Activated effector memory CD4-positive, alpha-beta T cell treated with Interleukin-2 at 50 U/mL for 16 hours (primary cell): ENCODE data around the gene RXRA.

Experiments used
- DNase-seq: peaks from one replicate; pipeline ENCODE4 v3.0.0-alpha.2; 2020

Gene RXRA

GRCh38 chr9:134340475-134341160 is 14.4 kb downstream of the RXRA start:
- DNase-seq, result no peak

GRCh38 chr9:134341306-134341705 is 15.1 kb downstream of the RXRA start:
- no peak for DNase-seq

GRCh38 chr9:134341929-134342745 is 15.9 kb downstream of the RXRA start:
- no peak for DNase-seq

GRCh38 chr9:134342746-134343115 is 16.5 kb downstream of the RXRA start:
- DNase-seq, result no peak

- DNase-seq, result no peak
These were observed 17.4 kb downstream of the RXRA start for GRCh38 chr9:134343637-134344036.

- peak; percentile 10 for DNase-seq
These were observed 18.0 kb downstream of the RXRA start for GRCh38 chr9:134344068-134344799.

- no peak for DNase-seq
These were observed 18.6 kb downstream of the RXRA start for GRCh38 chr9:134344800-134345310.

GRCh38 chr9:134345737-134346136 is 19.5 kb downstream of the RXRA start:
- DNase-seq, result no peak

GRCh38 chr9:134346151-134346550 is 19.9 kb downstream of the RXRA start:
- no peak for DNase-seq

- no peak for DNase-seq
These were observed 20.8 kb downstream of the RXRA start for GRCh38 chr9:134346840-134347583.

GRCh38 chr9:134347996-134348395 is 21.7 kb downstream of the RXRA start:
- DNase-seq, result no peak

- no peak for DNase-seq
These were observed 22.3 kb downstream of the RXRA start for GRCh38 chr9:134348404-134349155.

GRCh38 chr9:134349936-134350335 is 23.7 kb downstream of the RXRA start:
- no peak for DNase-seq

- no peak for DNase-seq
These were observed 24.2 kb downstream of the RXRA start for GRCh38 chr9:134350416-134350994.

- DNase-seq, result no peak
These were observed 25.4 kb downstream of the RXRA start for GRCh38 chr9:134351606-134352176.

GRCh38 chr9:134352247-134352933 is 26.1 kb downstream of the RXRA start:
- no peak for DNase-seq

- DNase-seq, result no peak
These were observed 27.3 kb downstream of the RXRA start for GRCh38 chr9:134353539-134353938.

GRCh38 chr9:134355158-134355557 is 28.9 kb downstream of the RXRA start:
- no peak for DNase-seq

- DNase-seq, result no peak
These were observed 29.5 kb downstream of the RXRA start for GRCh38 chr9:134355561-134356279.
